NCI-H2107 treated with DMSO at 0.1 percent for 48 hours (cell line): ENCODE data around the gene MC4R.
"Not testable (repeated sequence)": the region's sequence is repeated elsewhere in the genome, so short reads cannot be mapped to it uniquely, and the experiment has no call there.

ENCODE experiments used
- DNase-seq: peaks from one replicate; lab custom pipeline; 2025; ENCODE audit not compliant: unreplicated experiment; lab: John Stamatoyannopoulos, UW

Gene MC4R

DNA sequence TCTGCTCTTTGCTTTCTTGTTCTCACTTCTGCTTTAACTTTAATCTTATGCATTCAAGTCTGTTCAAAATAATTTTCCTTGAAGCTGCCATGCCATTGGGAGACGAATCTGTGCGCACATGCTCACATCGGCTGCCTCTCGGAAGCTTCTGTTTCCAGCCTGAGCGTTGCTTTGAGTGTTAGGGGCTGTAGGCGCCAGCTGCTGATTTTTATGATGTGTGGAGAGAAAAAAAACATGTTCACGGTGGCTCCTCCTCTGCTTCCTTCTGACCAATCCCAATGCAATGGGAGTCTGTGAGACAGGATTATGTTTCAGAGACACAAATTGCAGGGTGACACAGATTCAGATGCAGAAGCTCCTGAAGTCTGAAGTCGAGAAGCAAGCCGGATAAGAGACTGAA lies at the start of gene MC4R:
TSS of gene MC4R (minus strand) at position 180 of the 400 bp plus-strand sequence. CDS start 426 bp downstream, outside the sequence.
- peak; percentile 98 for DNase-seq

DNA sequence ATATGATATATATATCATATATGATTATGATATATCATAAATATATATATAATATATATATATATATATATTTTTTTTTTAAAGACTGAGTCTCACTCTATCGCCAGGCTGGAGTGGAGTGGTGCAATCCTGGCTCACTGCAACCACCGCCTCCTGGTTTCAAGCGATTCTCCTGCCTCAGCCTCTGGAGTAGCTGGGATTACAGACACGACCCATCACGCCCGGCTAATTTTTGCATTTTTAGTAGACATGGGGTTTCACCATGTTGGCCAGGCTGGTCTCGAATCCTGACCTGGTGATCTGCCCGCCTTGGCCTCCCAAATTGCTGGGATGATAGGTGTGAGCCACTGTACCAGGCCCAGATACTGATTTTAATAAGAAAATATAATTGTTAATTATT lies 49.7 kb upstream of the MC4R start:
- DNase-seq, result not testable (repeated sequence)

DNA sequence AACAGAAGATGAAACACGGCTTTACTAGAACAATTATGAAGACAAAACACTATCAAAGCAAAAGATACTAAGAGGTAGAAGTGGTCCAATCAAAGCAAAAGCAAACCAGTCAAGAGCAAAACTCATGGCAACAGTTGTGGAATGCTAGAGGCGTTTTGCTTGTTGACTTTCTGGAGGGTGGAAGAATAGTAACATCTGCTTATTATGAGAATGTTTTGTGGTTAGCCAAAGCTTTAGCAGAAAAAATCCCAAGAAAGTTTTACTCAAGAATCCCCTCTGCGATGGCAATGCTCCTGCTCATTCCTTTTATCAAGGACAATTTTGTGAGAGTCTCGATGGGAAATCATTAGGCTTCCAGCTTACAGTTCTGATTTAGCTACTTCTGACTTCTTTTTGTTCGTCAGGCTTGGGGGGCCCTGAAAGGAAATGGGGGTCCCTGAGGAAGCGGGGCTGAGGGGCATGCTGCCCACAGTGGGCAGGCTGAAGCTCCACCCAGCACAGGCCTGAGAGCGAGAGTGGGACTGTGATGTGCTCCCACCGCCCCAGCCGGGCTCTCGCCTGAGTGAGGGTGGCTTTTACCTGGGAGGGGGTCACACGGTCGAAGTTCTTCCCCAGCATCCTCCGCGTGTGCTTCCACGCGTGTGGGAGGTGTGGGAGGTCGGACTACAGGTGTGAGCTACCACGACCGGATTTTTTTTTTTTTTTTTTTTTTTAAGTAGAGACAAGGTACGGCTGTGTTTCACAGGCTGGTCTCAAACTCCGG lies 49.0 kb upstream of the MC4R start:
- no peak for DNase-seq

DNA sequence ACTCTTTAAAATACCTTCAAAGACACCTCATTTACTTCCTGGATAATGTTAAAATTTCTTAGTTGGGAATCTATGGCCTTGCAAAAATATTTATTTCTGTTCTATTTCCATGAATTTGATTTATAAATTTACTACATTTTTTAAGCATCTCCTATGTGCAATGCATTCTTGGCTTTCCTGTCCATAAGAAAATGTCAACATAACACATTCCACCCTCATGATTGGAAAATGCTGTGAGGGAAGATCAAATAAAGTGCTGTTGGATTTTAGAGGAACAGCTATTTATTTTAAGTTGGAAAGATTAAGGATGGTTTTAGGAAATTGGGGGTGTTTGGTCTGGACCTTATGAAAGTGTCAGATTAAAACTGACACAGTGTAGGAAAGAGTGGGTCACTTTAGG lies 45.4 kb upstream of the MC4R start:
- DNase-seq, result no peak

DNA sequence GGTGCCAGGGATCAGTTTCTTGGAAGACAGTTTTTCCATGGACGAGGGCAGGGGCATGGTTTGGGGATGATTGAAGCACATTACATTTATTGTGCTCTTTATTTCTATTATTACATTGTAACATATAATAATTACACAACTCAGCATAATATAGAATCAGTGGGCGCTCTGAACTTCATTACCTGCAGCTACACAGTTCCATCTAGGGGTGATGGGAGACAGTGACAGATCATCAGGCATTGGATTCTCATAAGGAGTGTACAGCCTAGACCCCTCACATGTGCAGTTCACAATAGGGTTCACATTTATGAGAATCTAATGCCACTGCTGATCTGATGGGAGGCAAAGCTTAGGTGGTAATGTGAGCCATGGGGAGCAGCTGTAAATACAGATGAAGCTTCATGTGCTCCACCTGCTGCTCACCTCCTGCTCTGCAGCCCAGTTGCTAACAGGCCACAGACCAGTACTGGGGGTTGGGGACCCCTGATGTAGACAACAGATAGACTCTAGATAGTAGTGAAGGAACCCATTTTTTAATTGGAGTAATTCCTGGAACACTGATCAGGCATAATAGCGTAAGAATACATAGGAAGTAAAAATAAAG lies 41.5 kb upstream of the MC4R start:
- DNase-seq, result peak; percentile 30

DNA sequence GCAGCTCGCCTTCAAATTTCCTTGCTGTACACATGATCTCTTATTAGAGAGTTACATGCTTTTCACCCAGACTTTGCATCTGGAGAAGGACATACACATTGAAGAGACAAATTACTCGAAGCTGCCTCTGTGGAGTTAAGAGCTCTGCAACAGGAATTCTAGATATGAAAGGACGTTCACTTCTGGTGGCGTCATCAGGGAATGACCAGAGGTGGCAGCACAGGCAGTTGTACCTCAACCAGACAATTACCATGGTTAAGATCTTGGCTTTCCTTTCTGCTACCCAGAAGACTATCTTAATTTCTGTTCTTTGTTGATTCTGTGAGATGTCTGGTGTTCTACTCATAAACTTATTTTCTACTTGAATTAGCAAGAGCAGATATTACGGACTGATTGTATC lies 39.1 kb upstream of the MC4R start:
- DNase-seq, result no peak

DNA sequence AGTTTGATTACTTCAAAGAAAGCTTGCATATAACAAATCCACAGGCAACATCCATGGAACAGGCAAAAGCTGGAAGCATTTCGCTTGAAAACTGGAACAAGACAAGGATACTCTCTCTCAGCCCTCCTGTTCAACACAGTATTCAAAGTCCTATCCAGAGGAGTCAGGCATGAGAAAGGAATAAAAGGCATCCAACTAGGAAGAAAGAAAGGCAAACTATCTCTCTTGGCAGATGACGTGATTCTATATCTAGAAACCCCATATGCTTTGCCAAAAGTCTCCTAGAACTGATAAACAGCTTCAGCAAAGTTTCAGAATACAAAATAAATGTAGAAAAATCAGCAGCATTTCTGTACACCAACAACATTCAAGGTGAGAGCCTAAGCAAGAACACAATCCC lies 34.1 kb upstream of the MC4R start:
- DNase-seq, result no peak

DNA sequence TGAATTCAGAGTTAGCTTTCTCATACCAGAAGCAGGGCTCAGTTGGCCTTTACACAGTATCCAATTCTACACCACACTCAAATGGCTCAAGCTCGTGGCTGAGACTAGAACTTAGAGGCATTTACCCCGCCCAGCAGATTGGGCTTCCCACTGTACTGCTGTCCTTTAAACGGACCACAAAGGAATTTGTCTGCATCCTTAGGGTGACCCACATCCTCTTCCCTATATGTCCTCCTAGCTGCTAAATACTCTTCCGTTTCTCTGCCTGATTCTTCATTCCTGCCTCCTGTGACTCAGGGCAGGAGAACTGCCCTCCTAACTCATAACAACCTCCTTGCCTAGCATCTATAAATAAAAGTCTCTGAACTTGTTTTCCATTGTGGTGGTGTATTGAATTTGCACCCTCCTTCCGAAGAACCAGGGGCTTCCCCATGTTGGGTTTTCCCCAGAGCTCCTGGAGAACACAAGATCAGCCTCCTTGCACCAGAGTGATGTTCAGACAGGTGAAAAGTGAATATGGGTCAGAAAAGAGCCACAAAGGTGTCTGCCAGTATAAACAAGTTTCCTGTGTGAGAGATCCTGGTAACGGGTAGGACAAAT lies 32.0 kb upstream of the MC4R start:
- DNase-seq, result no peak

DNA sequence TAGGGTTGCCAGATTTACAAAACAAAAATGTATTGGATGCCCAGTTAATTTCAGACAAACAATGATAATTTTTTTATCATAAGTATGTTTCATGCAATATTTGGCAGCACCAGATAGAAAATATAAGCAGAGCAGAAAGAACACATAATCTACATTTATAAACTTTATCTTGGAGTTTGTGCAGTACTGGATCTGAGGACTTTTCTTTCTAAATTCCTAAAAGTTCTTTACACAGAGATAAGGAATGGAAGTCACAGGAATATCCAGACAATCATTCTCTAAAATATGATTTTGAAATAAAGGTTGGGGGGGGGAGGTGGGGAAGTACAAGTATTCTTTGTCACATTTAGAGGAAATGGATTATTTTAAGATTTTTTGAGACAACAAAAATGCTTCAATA lies 28.8 kb upstream of the MC4R start:
- no peak for DNase-seq

DNA sequence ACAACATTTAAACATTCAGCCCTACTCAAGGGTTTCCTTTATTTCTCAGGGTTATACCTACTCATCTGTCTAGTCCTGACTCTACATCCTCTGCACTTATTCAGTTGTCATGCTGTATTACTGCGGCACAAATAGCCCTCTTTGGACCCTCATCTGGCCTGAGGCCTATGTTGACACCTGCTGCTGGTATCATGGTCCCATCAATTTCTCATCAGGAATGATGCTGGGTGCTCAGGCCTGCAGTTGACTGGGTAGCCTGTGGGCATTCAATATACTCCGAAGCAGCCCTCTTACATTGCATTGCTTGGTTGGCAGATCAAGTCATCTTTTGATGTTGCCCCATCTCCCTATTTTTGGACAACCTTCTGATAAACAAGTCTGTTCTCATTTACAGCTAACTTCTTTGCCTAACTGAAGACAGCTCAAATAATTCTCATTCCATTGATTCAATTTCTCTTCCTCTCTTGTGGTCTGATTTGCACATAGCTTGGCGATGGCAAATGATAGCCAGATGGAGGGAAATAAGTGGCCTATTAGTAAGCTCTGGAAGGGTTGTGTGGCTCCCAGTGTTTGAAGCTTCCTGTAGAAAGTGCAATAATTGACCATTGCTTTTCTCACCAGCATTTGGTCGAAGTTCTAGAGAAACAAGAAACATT lies 19.1 kb upstream of the MC4R start:
- DNase-seq, result no peak

DNA sequence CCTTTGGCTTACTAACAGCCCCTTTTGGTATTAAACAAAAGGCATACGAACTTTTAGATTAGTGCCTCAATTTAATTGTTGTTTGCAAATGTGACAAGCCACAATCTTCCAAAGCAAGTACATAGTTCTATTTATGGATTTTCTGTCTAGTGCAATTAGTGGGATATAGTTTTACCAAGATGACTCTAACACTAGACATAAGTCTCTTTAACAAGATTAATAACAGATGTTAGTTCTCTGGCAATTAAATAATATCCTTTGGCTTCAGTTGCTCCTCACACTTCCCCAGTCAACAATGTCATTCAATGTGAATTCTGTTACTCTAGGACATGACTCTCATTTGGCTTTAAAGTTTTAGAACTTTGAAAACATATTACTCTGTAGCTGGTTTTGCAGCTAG lies 16.7 kb upstream of the MC4R start:
- no peak for DNase-seq

DNA sequence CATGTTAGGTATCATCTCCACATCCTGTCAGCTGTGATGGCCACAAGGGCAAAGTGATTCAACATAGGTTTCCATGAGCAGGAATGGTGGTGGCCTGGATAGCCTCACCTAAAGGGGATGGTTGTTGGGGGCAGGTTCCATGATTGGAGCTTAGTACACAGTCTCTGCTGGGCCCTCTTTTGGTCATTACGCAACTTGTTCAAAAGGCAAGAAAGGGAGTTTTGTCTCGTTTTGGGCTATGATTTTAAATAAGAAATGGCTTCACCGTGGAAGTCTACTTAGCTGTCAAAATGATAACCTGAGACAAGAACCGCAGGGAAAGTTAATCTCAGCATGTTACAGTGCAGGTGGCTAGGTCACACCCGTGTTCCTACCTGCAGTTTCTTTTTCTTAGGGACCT lies 13.1 kb upstream of the MC4R start:
- no peak for DNase-seq

DNA sequence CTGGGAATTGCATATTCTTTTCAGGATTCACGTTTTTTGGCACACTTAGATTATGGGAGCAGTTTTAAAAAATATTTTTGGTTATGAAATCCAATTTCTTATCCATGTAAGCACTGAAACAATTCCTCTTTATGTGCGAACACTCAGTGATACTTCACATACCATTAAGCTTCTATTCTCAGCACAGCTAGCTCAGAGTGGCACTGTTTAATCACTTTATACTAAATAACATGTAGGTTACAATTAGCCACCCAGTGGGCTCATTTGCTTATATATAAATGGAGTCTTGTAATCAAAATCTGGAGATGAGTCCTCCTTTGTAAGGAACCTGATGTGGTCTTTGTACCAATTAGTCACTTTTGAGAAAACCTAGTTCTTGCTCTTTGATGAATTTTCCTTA lies 11.3 kb upstream of the MC4R start:
- DNase-seq, result no peak

DNA sequence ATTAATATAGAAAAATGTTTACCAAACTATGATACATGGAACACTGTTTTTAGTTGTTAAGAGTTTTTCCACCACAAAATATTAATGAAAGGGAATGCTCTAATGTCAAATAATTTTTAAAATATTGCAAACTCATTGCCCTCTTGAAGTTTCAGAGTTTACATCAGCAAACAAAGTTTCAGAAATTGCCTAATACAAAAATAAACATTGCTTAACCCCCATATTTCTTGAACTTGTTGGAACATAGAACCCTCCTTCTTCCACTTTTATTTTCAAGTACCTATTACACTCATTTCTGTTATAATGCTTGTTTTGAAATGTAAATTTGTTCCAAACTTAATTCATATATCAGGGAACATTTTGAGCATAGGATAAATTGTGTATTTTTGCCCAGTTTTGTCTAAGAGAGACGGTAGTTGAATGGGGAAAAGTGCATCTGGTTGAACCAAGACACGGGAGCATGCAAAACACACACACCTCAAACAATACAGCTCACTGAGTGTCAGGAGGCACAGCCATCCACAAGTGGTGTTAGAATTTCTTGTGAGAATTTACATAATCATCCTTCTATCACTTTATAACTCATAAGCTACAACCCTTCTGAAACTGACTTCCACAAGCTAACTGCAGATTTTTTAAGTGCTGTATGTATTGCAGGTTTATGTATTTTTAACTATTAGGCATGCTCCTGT lies 5.3 kb upstream of the MC4R start:
- no peak for DNase-seq

DNA sequence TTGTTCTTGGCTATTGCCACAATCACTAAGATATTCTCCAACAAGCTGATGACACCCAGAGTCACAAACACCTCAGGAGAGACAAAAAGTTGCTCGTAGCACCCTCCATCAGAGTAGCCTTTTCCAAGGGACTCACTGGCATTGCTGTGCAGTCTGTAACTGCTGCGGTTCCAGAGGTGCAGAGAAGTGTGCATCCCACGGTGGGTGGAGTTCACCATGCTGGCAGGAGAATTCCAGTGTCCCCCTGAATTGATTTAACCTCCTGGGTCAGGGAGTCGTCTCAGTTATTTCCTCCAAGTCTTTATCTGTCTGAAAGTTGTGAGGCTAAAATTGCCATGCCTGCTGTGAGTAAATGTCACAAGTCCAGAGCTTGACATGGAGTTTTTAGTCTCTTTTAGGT lies 443 bp downstream of the MC4R start:
- no peak for DNase-seq

DNA sequence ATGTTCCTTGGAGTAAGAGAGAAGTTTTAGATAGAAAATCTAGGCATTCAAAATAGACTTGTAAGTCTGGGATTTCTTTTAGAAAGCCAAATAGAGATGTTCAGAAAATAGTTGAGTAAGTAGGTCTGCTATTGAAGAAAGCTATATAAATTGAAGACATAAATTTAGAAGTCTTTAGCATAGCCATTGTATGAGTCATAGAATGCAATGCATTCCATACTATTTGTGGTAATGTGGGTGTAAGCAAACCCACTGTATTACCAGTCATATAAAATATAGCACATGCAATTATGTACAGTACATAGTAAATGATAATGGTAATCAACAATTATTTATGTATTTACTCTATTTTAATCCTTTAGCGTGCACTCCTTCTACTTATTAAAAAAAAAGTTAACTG lies 14.1 kb downstream of the MC4R start:
- DNase-seq, result no peak

DNA sequence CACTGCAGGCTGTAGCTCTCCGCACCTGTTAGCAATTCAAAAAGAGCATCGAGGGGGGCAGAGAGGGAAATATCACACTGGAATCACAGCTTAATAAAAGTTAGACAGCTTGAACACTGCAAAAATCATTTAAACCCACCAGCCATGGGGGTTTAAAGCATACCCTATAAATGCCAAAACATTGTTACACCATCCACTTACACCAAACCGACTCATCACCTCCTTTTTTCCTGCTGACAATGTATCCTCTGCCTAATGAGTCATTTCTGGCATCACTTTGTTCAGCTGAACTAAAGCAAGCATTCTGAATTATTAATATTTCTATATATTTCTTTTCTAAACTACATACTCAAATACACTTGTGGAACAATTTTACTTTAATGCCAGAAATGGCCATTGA lies 21.6 kb downstream of the MC4R start:
- no peak for DNase-seq

DNA sequence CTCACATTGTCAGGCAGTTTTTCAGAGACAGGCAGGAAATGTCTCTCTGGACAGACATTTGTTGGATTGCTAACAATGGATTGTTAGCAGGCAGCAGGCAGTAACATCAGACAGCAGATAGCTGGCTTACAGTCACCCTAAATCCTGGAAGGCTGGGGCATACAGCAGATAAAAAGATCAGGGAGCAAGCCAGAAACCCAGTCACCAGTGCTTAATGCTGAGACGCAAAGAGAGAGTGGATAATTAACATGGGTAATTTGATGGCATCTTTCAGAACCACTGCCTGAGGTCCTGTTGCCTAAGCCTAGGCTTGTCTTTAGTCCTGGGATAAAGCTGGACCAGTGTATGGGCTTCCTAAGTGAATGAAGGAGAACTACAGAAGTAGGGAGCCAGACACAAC lies 22.4 kb downstream of the MC4R start:
- DNase-seq, result no peak

DNA sequence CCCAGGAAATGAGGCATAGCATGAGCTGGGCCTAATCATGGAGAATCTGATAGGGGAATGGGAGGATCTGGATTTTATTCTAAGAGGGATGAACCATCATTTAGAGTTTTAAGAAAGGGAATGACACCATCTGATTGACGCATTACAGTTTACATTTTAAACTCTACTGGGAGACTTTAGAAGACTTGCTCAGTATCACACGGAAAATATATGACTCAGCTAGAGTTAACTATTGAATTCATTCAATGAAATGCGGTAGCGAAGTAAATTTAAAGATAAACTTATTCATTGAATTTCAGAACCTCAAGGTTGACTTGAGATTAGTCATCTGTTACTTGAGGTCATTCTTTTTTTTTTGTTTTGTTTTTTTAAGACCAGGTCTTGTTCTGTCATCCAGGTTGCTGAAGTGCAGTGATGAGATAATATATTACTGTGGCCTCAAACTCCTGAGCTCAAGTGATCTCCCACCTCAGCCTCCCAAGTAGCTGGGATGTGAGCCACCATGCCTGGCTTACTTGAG lies 25.0 kb downstream of the MC4R start:
- no peak for DNase-seq

DNA sequence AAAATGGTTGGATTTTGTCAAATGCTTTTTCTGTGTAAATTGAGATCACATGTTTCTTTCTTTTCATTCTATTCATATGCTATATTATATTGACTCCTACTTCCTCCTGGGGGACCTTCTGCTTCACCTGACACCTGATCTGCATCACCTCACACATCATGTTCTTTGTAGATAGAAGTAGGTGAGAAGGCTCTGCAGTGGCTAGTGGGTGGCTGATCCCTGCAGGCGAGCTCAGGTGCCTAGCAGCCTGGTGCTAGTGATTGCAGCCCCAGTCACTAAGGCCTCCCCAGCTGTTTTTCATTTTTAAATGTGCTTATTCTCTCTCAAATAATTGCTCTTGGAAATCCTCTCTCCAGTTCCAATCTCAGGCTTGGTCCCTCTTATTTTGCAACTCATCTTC lies 33.6 kb downstream of the MC4R start:
- peak; percentile 89 for DNase-seq

DNA sequence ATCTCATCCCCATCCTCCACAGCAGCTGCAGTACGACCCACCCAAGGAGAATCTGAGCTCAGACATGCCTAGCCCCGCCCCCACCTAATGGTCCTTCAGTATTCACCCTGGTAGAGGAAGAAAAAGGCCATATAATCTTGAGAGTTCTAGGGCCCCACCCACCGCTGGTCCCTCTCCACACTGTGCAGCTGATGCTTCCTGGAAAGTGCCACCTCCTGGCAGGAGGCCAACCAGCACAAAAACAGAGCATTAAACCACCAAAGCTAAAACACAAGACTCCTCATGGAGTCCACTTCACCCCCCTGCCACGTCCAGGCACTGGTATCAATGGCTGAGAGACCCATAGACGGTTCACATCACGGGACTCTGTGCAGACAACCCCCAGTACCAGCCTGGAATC lies 40.7 kb downstream of the MC4R start:
- no peak for DNase-seq
